ENCODE measurements around the gene MROH7.

Gene MROH7

DNA sequence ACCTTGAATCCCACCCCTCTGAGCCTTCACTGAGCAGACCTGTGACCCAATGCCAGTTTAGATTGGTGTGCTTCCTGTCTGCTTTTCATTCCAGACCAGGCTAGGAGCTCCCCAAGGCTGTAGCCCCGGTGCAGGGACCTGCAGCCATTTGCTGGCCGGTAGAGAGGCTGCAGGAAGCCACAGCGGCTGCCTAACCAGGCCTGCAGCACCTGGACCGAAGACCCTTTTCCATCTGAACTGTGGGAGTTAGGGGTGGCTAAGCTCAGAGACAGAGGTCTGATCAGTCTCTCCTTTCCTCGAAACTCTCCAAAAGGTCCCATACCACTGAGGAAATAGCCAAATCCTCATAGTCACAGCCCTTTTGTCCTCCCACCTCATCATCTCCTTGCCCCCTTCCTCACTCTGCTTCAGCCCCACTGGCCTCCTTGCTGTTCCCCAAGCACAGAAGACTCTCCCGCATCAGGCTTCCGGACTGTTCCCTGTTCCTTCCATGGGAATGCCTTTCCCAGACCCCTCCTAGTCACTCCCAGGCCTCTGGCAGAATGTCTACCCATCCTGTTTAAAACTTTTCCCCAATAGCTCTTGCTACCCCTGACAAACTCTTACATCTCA is 73.4 kb downstream of the MROH7 start:
- in situ Hi-C loops (cut with MboI; ENCODE audit: low pct_unique_long_range_greater_than_20kb, low sequenced_read_pairs): no loop called here
- no peak for DNase-seq

DNA sequence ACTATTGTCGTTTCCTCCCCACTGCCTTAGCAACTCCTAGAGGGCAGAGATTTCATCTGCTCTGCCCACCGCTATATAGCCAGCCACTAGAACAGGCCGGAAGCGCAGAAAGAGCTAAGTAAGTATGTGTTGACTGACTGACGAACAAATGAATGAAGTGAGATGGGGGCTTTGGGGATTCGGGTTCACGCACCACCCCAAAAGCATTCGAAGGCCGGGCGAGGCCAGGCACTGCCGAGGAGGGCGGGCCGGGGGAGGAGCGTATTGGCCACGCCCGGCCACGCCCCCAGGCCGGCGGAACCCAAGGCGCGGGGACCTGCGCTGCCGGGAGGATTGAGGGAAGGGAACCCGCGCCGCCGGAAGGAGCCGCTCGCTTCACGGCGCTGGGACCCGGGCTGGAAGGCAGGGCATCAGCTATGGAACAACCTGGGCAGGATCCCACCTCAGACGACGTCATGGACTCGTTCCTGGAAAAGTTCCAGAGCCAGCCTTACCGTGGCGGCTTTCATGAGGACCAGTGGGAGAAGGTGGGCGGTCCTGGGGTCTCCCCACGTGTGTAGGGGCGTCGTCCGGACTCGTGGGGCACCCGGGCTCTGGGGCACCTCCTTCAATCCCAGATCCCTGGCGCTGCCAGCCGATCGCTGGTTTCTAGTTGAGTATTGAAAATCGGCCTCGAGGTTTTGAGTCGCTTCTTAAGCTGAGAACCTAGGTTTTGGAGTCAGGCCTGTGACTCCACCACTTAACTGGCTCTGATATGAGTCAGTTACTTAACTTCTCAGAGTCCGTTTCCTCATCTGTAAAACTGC is 74.1 kb downstream of the MROH7 start, which contains the start of gene TTC4:
Gene TTC4 (plus strand): TSS at position 369 of the 806 bp plus-strand sequence. CDS start 48 bp downstream, at position 417.
- in situ Hi-C loops (cut with MboI; ENCODE audit: low pct_unique_long_range_greater_than_20kb, low sequenced_read_pairs): no loop called here
- peak; percentile 86 for DNase-seq

DNA sequence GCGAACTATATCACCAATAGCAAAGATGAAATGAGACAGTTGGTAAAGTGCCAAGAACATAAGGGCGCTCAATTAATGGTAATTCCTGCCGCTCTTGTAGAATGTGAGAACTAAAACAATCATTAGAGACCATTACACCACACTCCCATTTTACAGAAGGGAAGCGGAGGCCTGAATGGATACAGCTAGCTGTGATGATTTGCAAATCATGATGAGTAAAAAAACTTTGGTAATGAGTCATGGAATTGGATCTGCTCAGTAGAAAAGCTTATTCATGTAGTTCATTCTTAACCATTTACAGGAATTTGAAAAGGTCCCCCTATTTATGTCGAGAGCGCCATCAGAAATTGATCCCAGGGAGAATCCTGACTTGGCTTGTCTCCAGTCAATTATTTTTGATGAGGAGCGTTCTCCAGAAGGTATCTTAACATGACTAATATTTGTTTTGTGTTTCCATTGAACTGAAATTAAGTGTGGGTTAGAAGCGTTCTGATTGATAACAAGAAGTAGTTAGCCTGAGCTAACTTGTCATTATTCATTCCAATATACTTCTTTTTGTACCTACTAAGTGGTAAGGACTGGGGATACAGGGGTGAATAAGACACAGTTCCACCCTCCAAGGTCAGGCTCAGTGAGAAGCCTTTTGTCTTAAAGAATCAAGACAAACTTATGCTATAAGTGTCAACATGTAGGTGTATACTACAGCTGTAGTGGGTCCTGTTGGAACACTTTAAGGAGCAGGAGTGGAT is 74.9 kb downstream of the MROH7 start:
- in situ Hi-C loops (cut with MboI; ENCODE audit: low pct_unique_long_range_greater_than_20kb, low sequenced_read_pairs): no loop called here
- no peak for DNase-seq

DNA sequence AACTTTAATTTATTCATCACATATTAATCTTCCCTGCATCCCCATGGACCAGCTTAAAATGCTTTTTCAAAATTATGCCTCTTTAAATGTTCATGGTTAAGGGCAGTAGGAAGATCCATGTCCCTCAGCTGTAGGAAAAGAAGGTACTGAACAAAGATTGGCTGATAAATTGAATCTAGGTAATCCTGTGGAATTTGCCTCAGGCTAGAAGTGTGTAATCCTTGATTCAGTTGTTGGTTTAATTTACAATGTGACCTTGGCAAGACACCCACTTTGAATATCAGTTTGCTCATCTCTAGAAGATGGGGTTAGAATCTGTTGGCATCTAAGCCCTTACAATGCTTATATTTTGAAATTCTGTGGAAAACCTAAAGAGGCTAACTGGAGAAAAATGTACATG is 80.1 kb downstream of the MROH7 start:
- DNase-seq: no peak
- in situ Hi-C loops (cut with MboI; ENCODE audit: low pct_unique_long_range_greater_than_20kb, low sequenced_read_pairs): no loop called here

DNA sequence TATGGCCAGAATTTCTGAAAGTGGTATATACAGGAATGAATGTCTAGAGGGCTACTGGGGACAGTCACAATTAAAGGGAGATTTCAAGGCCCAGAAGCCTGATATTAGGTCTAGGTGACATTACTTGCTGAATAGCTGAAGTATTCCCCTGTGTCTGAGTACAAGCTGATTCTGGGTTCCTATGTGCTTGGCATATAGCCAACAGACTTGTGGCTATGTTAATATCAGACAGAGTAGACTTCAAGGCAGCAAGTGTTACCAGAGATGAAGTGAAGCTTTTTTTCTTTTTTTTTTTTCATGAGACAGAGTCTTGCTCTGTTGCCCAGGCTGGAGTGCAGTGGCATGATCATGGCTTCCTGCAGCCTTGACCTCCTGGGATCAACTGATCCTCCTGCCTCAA is 82.4 kb downstream of the MROH7 start:
- DNase-seq: no peak
- in situ Hi-C loops (cut with MboI; ENCODE audit: low pct_unique_long_range_greater_than_20kb, low sequenced_read_pairs): no loop called here

DNA sequence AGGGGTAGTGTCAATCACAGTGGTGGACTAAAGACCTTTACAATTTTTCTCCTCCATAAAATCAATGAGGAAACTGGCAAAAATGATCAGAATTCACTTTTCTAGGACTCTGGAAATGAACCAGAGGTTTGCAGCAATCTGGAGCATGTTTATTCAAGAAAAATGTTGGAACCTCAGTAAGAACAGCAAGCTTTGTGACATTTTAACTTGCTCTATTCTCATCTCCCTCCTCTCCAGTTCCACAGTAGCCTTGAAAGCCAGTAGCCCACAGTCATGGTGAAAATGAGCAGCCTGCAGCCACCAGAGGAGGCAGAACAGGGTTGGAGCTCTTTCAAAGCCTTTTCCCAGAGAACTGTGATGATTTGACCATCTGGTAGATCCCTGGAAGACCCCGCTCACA is 83.2 kb downstream of the MROH7 start:
- no peak for DNase-seq
- in situ Hi-C loops (cut with MboI; ENCODE audit: low pct_unique_long_range_greater_than_20kb, low sequenced_read_pairs): no loop called here

DNA sequence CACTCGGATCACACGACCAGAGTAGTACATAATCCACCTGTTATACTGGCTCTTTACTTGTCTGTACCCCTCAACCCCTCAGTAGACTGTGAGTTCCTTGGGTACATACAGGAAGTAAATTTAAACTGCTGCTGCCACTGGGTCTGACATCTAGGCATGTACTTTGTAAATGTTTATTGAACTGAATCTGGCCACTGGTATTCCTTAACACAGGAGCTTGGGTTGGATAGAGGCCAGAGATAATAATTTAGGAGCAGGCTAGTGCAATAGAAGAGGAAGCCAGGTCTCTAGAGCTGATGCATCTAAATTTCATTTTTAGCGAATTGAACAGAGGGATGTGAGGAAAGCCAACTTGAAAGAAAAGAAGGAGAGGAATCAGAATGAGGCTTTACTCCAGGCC is 86.4 kb downstream of the MROH7 start:
- no peak for DNase-seq
- in situ Hi-C loops (cut with MboI; ENCODE audit: low pct_unique_long_range_greater_than_20kb, low sequenced_read_pairs): no loop called here

DNA sequence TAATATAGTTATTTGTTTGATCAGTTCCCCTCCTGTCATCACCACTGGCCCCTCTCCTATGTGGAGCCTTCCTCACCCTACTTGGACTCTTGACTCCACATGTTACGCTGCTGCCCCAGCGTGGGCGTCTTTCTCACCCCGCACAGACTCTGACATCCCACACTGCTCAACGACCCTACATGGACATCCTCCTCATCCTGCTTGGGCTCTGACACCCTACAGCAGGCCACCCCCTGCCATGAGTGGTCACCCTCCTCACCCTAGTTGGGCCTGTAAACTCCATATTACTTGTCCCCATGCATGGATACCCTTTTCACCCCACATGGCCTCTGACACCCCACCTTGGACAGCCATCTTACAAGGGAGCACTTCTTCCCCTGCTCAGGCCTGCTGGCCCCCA is 95.1 kb downstream of the MROH7 start:
- no peak for DNase-seq
- in situ Hi-C loops (cut with MboI; ENCODE audit: low pct_unique_long_range_greater_than_20kb, low sequenced_read_pairs): no loop called here

DNA sequence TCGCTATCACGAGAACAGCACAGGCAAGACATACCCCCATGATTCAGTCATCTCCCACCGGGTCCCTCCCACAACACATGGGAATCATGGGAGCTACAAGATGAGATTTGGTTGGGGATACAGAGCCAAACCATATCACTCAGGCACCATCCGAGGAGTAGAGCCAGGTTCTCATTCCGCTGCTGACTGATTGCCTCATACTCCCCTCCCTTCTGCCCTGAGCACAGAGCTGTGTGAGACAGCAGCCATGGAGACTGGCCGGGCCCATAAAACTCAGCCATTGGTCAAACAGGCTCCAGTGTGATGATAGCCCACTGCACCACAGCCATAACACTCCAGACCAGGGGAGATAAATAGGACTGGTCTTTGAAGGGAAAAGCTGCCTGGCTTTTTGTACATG is 96.7 kb downstream of the MROH7 start:
- in situ Hi-C loops (cut with MboI; ENCODE audit: low pct_unique_long_range_greater_than_20kb, low sequenced_read_pairs): no loop called here
- DNase-seq: no peak

DNA sequence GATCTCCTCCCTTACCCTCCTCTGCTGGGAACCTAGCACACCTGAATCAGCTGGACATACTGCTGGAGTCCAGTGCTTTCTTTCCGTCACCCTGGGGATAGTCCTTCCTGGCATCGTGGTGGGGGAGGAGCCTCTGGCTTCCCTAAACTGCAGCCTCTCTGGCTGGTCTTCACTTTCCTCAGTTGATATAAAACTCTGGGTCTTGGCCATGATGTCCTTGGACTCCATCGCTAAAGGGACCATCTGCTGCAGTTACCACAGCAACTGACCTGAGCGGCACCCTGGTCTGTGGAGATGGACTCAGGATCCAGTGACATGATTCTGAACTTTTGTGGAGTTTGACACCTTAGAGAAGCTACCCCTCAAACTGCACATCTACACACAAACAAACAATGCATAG is 99.9 kb downstream of the MROH7 start:
- no peak for DNase-seq
- in situ Hi-C loops (cut with MboI; ENCODE audit: low pct_unique_long_range_greater_than_20kb, low sequenced_read_pairs): no loop called here

DNA sequence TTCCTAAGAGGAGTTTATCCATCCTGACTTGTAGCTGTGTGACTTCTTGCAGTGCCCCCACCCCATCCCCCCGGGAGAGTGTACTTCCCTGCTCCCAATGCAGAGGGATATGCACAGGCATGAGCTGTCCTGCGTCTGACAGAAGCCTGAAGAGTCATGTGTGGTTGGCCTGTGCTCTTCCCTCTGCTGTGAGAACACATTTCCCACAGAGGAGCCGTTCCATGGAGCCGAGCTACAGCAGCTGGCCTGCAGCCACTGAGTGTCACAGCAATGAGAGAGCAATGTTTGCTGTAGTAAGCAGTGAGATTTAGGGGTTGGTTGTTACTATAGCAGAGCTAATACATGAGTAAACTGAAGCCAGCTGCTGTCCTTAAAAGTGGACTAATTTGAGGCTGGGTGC is 100.7 kb downstream of the MROH7 start:
- DNase-seq: no peak
- in situ Hi-C loops (cut with MboI; ENCODE audit: low pct_unique_long_range_greater_than_20kb, low sequenced_read_pairs): no loop called here

DNA sequence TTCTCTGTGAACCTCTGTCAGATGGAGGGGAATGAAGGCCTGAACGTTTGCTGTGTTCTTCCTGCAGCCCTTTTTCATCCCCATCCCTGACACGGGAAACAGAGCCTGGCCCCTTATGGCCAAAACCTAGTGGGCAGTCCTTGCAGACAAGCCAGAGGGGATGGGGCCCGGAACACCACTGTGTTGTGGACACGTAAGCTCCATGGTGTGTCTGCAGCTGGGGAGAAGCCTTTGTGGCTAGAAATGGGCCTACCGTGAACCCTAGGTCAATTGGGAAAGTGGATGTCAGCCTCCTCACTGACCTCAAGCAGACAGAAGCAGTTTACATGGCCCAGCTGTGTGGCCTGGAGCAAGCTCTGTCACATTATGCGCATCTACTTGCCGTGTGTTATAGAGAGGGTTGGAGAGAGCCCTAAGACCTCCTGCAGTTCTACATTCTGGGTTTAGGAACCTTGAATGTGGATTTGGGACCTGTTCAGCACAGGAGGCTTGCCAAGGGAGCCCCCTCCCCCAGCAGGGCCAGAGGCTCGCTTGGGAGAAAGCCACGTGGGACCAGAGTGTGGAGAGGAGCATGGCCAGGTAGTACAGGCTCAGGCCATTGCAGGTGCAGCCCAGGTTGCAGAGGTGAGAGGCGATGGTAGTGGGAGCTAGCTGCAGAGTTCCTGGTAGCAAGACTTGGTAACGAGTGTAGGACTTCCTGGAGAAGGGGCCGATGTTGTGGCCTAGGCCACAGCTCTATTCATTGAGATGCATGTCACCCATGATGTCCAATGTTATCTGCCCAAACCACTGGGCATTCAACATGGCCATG is 102.0 kb downstream of the MROH7 start:
- in situ Hi-C loops (cut with MboI; ENCODE audit: low pct_unique_long_range_greater_than_20kb, low sequenced_read_pairs): no loop called here
- no peak for DNase-seq

DNA sequence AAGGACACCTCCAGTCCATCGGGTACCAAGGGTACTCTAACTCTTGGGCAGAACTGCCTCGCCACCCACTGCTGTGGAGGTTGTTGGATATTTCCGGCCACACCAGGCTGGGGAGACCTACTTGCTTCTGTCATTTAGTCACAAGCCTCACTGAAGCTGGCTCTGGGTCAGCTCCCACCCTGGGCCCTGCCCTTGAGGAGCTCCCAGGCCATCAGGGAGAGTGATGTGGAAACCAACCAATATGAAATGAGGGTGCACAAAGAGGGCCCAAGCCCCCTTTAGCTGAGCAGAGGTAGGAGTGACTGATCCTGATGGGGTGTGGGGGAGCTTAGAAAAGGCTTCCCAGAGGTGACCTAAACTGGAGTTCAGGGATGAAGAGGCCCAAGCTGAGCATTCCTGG is 103.1 kb downstream of the MROH7 start:
- in situ Hi-C loops (cut with MboI; ENCODE audit: low pct_unique_long_range_greater_than_20kb, low sequenced_read_pairs): no loop called here
- DNase-seq: no peak

DNA sequence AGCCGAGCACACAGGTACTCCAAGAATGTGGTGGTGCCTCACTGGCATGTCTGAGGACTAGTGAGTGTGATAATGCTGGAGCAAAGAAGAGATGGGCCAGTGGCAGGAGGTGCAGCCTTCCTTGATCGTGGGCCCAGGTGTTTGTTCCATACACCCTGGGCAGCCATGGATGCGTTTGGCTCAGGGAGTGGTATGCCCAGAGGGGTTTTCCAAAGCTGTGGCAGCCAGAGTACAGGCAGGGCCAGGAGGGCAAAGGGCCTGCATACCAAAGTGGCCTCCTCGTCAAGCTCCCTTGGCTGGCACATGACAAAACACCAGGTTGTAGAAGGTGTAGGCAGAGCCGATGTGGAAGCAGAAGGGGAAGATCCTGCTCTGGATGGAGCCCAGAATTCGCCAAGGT is 103.7 kb downstream of the MROH7 start:
- no peak for DNase-seq
- in situ Hi-C loops (cut with MboI; ENCODE audit: low pct_unique_long_range_greater_than_20kb, low sequenced_read_pairs): no loop called here

DNA sequence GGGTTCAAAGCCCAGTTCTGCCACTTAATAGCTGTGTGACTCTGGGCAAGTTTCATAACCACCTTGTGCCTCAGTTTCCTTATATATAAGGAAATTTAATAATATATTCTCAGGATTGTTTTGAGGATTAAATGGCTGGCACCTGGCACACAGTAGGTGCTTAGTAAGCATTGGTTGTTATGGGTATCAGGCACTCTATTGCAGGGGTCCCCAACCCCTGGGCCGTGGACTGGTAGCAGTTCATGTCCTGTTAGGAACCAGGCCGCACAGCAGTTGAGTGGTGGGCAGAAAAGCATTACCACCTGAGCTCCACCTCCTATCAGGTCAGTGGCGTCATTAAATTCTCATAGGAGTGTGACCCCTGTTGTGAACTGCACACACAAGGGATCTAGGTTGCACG is 104.3 kb downstream of the MROH7 start:
- in situ Hi-C loops (cut with MboI; ENCODE audit: low pct_unique_long_range_greater_than_20kb, low sequenced_read_pairs): no loop called here
- no peak for DNase-seq

DNA sequence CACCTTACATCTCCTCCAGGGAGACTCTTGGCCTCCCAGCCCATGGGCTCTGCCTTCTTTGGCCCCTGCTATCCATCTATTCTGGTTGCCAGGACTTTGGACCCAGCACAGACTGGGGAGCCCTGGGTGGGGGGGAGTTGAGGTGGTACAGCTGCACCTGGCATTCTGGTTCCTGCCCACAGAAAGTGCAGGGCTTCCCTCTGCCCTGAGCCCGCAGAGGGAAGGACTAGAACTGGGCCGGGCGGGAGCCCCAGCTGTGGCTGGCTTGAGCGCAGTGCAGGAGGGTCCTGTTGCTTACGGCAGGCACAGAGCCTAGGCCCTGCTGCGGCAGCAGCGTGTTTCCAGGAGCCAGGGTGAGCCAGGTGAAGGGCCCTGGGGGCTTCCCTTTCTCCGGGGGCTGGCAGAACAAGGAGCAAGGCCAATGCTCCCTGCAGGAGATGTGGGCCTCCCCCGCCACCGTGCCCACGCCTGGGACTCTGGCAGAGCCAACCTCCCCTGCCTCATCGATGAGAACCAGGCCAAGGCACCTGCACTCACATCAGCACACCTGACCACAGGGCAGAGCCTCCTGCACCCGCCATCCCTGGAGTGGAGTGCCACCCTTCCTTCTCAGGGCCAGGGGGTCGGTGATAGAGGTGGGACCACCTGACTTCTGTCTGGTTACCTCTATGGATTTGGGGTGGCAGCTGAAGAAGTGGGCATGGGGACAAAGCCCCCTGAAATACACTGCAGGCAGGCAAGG is 106.7 kb downstream of the MROH7 start:
- DNase-seq: no peak

DNA sequence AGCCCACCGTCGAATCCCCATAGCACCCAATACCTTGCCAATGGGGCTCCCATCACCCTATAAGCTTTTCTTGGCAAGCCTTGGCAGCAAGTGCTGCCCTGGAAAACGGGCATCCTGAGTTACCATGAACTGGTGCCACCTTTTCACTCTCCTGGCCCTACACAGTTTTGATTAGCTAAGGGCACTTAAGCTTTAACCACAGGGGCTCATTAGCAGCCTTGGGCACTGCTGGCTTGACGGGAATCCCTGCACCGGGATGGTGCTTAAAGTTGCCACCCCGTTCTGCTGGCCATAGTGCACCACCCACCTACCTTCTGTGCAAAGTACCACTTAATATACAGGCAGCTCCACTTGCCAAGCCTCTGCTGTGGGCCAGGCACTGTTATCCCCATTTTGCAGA is 109.0 kb downstream of the MROH7 start:
- in situ Hi-C loops (cut with MboI; ENCODE audit: low pct_unique_long_range_greater_than_20kb, low sequenced_read_pairs): no loop called here
- no peak for DNase-seq

More for the DNA sequence above, 106.7 kb downstream of the MROH7 start:
- in situ Hi-C loops (cut with MboI; ENCODE audit: low pct_unique_long_range_greater_than_20kb, low sequenced_read_pairs): no loop called here

DNA sequence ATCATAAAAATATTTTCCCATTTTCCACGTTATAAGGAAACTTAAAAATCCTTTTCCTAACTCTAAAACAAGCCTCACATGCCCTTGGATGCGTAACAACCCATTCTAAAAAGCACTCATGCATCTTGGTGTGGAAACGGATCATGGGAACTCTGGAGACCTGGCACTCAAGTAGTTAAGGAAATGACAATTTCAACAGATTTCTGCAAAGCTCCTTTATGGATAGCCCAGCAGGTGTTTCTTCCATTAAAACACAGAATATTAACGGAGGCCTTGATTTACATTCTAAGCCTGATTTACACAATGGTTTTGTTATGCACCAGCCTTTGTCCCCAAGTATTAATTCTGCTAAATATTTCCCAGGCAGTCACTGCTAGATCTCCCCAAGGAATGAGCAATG is 109.8 kb downstream of the MROH7 start:
- in situ Hi-C loops (cut with MboI; ENCODE audit: low pct_unique_long_range_greater_than_20kb, low sequenced_read_pairs): no loop called here
- DNase-seq: no peak

DNA sequence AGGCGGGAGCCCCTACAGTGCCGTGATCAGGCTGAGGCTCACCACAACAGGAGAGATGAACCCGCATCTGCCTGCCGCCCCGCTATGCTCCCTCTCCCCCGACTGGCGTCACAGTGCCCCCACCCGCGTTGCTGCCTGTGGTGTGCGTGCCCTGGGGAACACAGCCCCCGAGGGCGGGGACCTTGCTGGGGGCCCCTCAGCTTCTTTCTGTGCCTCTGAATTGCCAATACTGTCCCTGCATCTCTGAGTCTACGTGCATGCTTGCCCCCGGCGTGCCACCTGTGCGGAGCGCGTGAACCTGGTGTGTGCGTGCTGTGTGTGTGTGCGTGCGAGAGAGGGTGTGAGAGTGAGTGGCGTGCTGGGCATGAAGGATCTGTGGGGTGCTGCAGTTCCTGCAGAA is 112.5 kb downstream of the MROH7 start:
- DNase-seq: no peak
- in situ Hi-C loops (cut with MboI; ENCODE audit: low pct_unique_long_range_greater_than_20kb, low sequenced_read_pairs): no loop called here
